Measurements from ENCODE around the gene GPR78.
"Not testable (repeated sequence)": the region's sequence is repeated elsewhere in the genome, so short reads cannot be mapped to it uniquely, and the experiment has no call there.

GRCh38 chr4:8621135-8621534, 40.9 kb downstream of the GPR78 start:
- TF ChIP-seq CTCF (IDR thresholded peaks at IDR 0.05); USF1 (CRISPR knock-in tag; IDR thresholded peaks at IDR 0.05); MAX (CRISPR knock-in tag; IDR thresholded peaks at IDR 0.05); ZBTB43 (CRISPR knock-in tag; IDR thresholded peaks at IDR 0.05); MLX (CRISPR knock-in tag; IDR thresholded peaks at IDR 0.05); GABPB1 (CRISPR knock-in tag; IDR thresholded peaks at IDR 0.05); ZBTB21 (CRISPR knock-in tag; IDR thresholded peaks at IDR 0.05; ENCODE audit: borderline replicate concordance); ZNF512 (CRISPR knock-in tag; IDR thresholded peaks at IDR 0.05; ENCODE audit: borderline replicate concordance); ATF3 (CRISPR knock-in tag; conservative IDR thresholded peaks at IDR 0.05): not testable (repeated sequence)
